ENCODE results near the gene SLC19A3.

Gene SLC19A3

GRCh38 chr2:227665189-227665940, 52.5 kb downstream of the SLC19A3 start:
- FAIRE-seq (no peak), DNase-seq (ENCODE audit: insufficient read length, low spot score) (no peak)
- no peak for TF ChIP-seq PAX5 (IDR thresholded peaks at IDR 0.05; ENCODE audit: insufficient read depth, low read length, severe bottlenecking)
- no peak for TF ChIP-seq POU2F2 (IDR thresholded peaks at IDR 0.05; ENCODE audit: low read depth, low read length)
- no peak for TF ChIP-seq TAF1 (IDR thresholded peaks at IDR 0.05; ENCODE audit: low read depth, low read length)
- TF ChIP-seq POLR2A (IDR thresholded peaks at IDR 0.05; ENCODE audit: low read depth, low read length) = no peak
- no peak for TF ChIP-seq SPI1 (IDR thresholded peaks at IDR 0.05; ENCODE audit: low read depth, low read length)
- no peak for TF ChIP-seq POLR2AphosphoS5 (IDR thresholded peaks at IDR 0.05; ENCODE audit: low read depth, low read length)

GRCh38 chr2:227661827-227662226, 56.0 kb downstream of the SLC19A3 start:
- TF ChIP-seq POLR2AphosphoS5 (IDR thresholded peaks at IDR 0.05; ENCODE audit: low read depth, low read length) (no peak), PAX5 (IDR thresholded peaks at IDR 0.05; ENCODE audit: insufficient read depth, low read length, severe bottlenecking) (no peak), SPI1 (IDR thresholded peaks at IDR 0.05; ENCODE audit: low read depth, low read length) (no peak), POU2F2 (IDR thresholded peaks at IDR 0.05; ENCODE audit: low read depth, low read length) (no peak)
- FAIRE-seq = no peak
- no peak for DNase-seq (ENCODE audit: insufficient read length, low spot score)

- FAIRE-seq (no peak), DNase-seq (ENCODE audit: insufficient read length, low spot score) (no peak)
- TF ChIP-seq SPI1 (IDR thresholded peaks at IDR 0.05; ENCODE audit: low read depth, low read length) = no peak
- TF ChIP-seq POLR2AphosphoS5 (IDR thresholded peaks at IDR 0.05; ENCODE audit: low read depth, low read length) = no peak
- no peak for TF ChIP-seq POLR2A (IDR thresholded peaks at IDR 0.05; ENCODE audit: low read depth, low read length)
- TF ChIP-seq TAF1 (IDR thresholded peaks at IDR 0.05; ENCODE audit: low read depth, low read length) = no peak
- no peak for TF ChIP-seq POU2F2 (IDR thresholded peaks at IDR 0.05; ENCODE audit: low read depth, low read length)
- no peak for TF ChIP-seq PAX5 (IDR thresholded peaks at IDR 0.05; ENCODE audit: insufficient read depth, low read length, severe bottlenecking)
These were observed 56.7 kb downstream of the SLC19A3 start for GRCh38 chr2:227661025-227661649.

GRCh38 chr2:227657199-227657845, 60.5 kb downstream of the SLC19A3 start:
- no peak for DNase-seq (ENCODE audit: insufficient read length, low spot score)
- FAIRE-seq = no peak

GRCh38 chr2:227655454-227655853, 62.4 kb downstream of the SLC19A3 start:
- no peak for FAIRE-seq
- DNase-seq (ENCODE audit: insufficient read length, low spot score) = no peak
- TF ChIP-seq POU2F2 (IDR thresholded peaks at IDR 0.05; ENCODE audit: low read depth, low read length) (no peak), POLR2A (IDR thresholded peaks at IDR 0.05; ENCODE audit: low read depth, low read length) (no peak), POLR2AphosphoS5 (IDR thresholded peaks at IDR 0.05; ENCODE audit: low read depth, low read length) (no peak), SPI1 (IDR thresholded peaks at IDR 0.05; ENCODE audit: low read depth, low read length) (no peak), TAF1 (IDR thresholded peaks at IDR 0.05; ENCODE audit: low read depth, low read length) (no peak), PAX5 (IDR thresholded peaks at IDR 0.05; ENCODE audit: insufficient read depth, low read length, severe bottlenecking) (no peak)

More at GRCh38 chr2:227657199-227657845, 60.5 kb downstream of the SLC19A3 start:
- TF ChIP-seq SPI1 (IDR thresholded peaks at IDR 0.05; ENCODE audit: low read depth, low read length) (no peak), PAX5 (IDR thresholded peaks at IDR 0.05; ENCODE audit: insufficient read depth, low read length, severe bottlenecking) (no peak), POLR2AphosphoS5 (IDR thresholded peaks at IDR 0.05; ENCODE audit: low read depth, low read length) (no peak), TAF1 (IDR thresholded peaks at IDR 0.05; ENCODE audit: low read depth, low read length) (no peak), POLR2A (IDR thresholded peaks at IDR 0.05; ENCODE audit: low read depth, low read length) (no peak), POU2F2 (IDR thresholded peaks at IDR 0.05; ENCODE audit: low read depth, low read length) (no peak)

GRCh38 chr2:227654426-227654825, 63.4 kb downstream of the SLC19A3 start:
- TF ChIP-seq SPI1 (IDR thresholded peaks at IDR 0.05; ENCODE audit: low read depth, low read length) = no peak
- no peak for TF ChIP-seq PAX5 (IDR thresholded peaks at IDR 0.05; ENCODE audit: insufficient read depth, low read length, severe bottlenecking)
- no peak for TF ChIP-seq POLR2AphosphoS5 (IDR thresholded peaks at IDR 0.05; ENCODE audit: low read depth, low read length)
- TF ChIP-seq POU2F2 (IDR thresholded peaks at IDR 0.05; ENCODE audit: low read depth, low read length) = no peak
- TF ChIP-seq TAF1 (IDR thresholded peaks at IDR 0.05; ENCODE audit: low read depth, low read length) = no peak
- TF ChIP-seq POLR2A (IDR thresholded peaks at IDR 0.05; ENCODE audit: low read depth, low read length) = no peak
- FAIRE-seq (no peak), DNase-seq (ENCODE audit: insufficient read length, low spot score) (no peak)

- DNase-seq (ENCODE audit: insufficient read length, low spot score) (no peak), FAIRE-seq (no peak)
- TF ChIP-seq PAX5 (IDR thresholded peaks at IDR 0.05; ENCODE audit: insufficient read depth, low read length, severe bottlenecking) = no peak
- no peak for TF ChIP-seq POLR2AphosphoS5 (IDR thresholded peaks at IDR 0.05; ENCODE audit: low read depth, low read length)
- TF ChIP-seq SPI1 (IDR thresholded peaks at IDR 0.05; ENCODE audit: low read depth, low read length) = no peak
- TF ChIP-seq TAF1 (IDR thresholded peaks at IDR 0.05; ENCODE audit: low read depth, low read length) = no peak
- TF ChIP-seq POU2F2 (IDR thresholded peaks at IDR 0.05; ENCODE audit: low read depth, low read length) = no peak
- no peak for TF ChIP-seq POLR2A (IDR thresholded peaks at IDR 0.05; ENCODE audit: low read depth, low read length)
These were observed 64.4 kb downstream of the SLC19A3 start for GRCh38 chr2:227653419-227653818.

- TF ChIP-seq POLR2A (IDR thresholded peaks at IDR 0.05; ENCODE audit: low read depth, low read length) (no peak), POLR2AphosphoS5 (IDR thresholded peaks at IDR 0.05; ENCODE audit: low read depth, low read length) (no peak), SPI1 (IDR thresholded peaks at IDR 0.05; ENCODE audit: low read depth, low read length) (no peak), PAX5 (IDR thresholded peaks at IDR 0.05; ENCODE audit: insufficient read depth, low read length, severe bottlenecking) (no peak), POU2F2 (IDR thresholded peaks at IDR 0.05; ENCODE audit: low read depth, low read length) (no peak), TAF1 (IDR thresholded peaks at IDR 0.05; ENCODE audit: low read depth, low read length) (no peak)
- FAIRE-seq = no peak
These were observed 73.8 kb downstream of the SLC19A3 start for GRCh38 chr2:227643990-227644551.

GRCh38 chr2:227642656-227643055, 75.2 kb downstream of the SLC19A3 start:
- FAIRE-seq = no peak
- DNase-seq (ENCODE audit: insufficient read length, low spot score) = no peak
- no peak for TF ChIP-seq POLR2A (IDR thresholded peaks at IDR 0.05; ENCODE audit: low read depth, low read length)
- no peak for TF ChIP-seq POLR2AphosphoS5 (IDR thresholded peaks at IDR 0.05; ENCODE audit: low read depth, low read length)
- no peak for TF ChIP-seq POU2F2 (IDR thresholded peaks at IDR 0.05; ENCODE audit: low read depth, low read length)
- TF ChIP-seq SPI1 (IDR thresholded peaks at IDR 0.05; ENCODE audit: low read depth, low read length) = no peak
- TF ChIP-seq TAF1 (IDR thresholded peaks at IDR 0.05; ENCODE audit: low read depth, low read length) = no peak
- no peak for TF ChIP-seq PAX5 (IDR thresholded peaks at IDR 0.05; ENCODE audit: insufficient read depth, low read length, severe bottlenecking)

More at GRCh38 chr2:227643990-227644551, 73.8 kb downstream of the SLC19A3 start:
- no peak for DNase-seq (ENCODE audit: insufficient read length, low spot score)

All from GM12891 (cell line).